H9 (cell line): ENCODE data around the gene ZNF467. TPM values are rescaled to one million over a fixed set of nuclear protein-coding genes. Genes with fewer than 3 reads are reported as not detected.

Experiments used
- DNase-seq: peaks from one replicate; pipeline ENCODE4 v3.0.0-alpha.2; 2017
- H2AFZ ChIP-seq: one replicate; pipeline ENCODE4 v1.6.1; 2013; ENCODE audit warnings: mild to moderate bottlenecking, low read length, control low read depth, moderate library complexity
- H2AK5ac ChIP-seq: 2 replicates; pipeline ENCODE4 v1.6.1; 2013; ENCODE audit warnings: low read length, control low read depth, mixed read lengths; ENCODE audit not compliant: insufficient read length
- H2BK120ac ChIP-seq: one replicate; pipeline ENCODE4 v1.6.1; 2013; ENCODE audit warnings: low read depth, mild to moderate bottlenecking, low read length, control low read depth, inconsistent platforms; ENCODE audit not compliant: poor library complexity, severe bottlenecking
- H2BK12ac ChIP-seq: 2 replicates; pipeline ENCODE4 v1.6.1; 2013; ENCODE audit warnings: low read length, control low read depth, mixed read lengths, low read depth; ENCODE audit not compliant: insufficient read length
- H2BK15ac ChIP-seq: 2 replicates; pipeline ENCODE4 v1.6.1; 2013; ENCODE audit warnings: low read depth, low read length, control low read depth
- H2BK20ac ChIP-seq: one replicate; pipeline ENCODE4 v1.6.1; 2013; ENCODE audit warnings: low read depth, mild to moderate bottlenecking, low read length, control low read depth, inconsistent platforms; ENCODE audit not compliant: poor library complexity, severe bottlenecking
- H2BK5ac ChIP-seq: 2 replicates; pipeline ENCODE4 v1.6.1; 2013; ENCODE audit warnings: low read length, control low read depth, mixed read lengths; ENCODE audit not compliant: insufficient read length
- H3K14ac ChIP-seq: 2 replicates; pipeline ENCODE4 v1.6.1; 2013; ENCODE audit warnings: low read length, control low read depth; ENCODE audit not compliant: insufficient read depth
- H3K18ac ChIP-seq: 2 replicates; pipeline ENCODE4 v1.6.1; 2013; ENCODE audit warnings: low read depth, mild to moderate bottlenecking, mixed read lengths, low read length, control low read depth; ENCODE audit not compliant: insufficient read length
- H3K23ac ChIP-seq: 2 replicates; pipeline ENCODE4 v1.6.1; 2013; ENCODE audit warnings: low read length, control low read depth, mixed read lengths, low read depth; ENCODE audit not compliant: insufficient read length
- H3K23me2 ChIP-seq: 2 replicates; pipeline ENCODE4 v1.6.1; 2013; ENCODE audit warnings: low read depth, mild to moderate bottlenecking, mixed read lengths, low read length, control low read depth; ENCODE audit not compliant: insufficient read length, poor library complexity, severe bottlenecking
- H3K27ac ChIP-seq: 2 replicates; pipeline ENCODE4 v1.5.1; 2013; ENCODE audit warnings: low read length, control low read depth, mixed read lengths, low read depth; ENCODE audit not compliant: insufficient read length
- H3K27me3 ChIP-seq: 2 replicates; pipeline ENCODE4 v1.6.1; 2013; ENCODE audit warnings: low read length, control low read depth, inconsistent platforms; ENCODE audit not compliant: insufficient read depth
- H3K4ac ChIP-seq: 2 replicates; pipeline ENCODE4 v1.6.1; 2013; ENCODE audit warnings: low read depth, mild to moderate bottlenecking, control low read depth, inconsistent platforms, low read length, moderate library complexity
- H3K4me1 ChIP-seq: 2 replicates; pipeline ENCODE4 v1.6.1; 2013; ENCODE audit warnings: low read length, control low read depth, inconsistent platforms; ENCODE audit not compliant: insufficient read depth
- H3K4me2 ChIP-seq: 2 replicates; pipeline ENCODE4 v1.6.1; 2013; ENCODE audit warnings: low read length, control low read depth, mixed read lengths; ENCODE audit not compliant: insufficient read length, insufficient read depth
- H3K56ac ChIP-seq: 2 replicates; pipeline ENCODE4 v1.6.1; 2013; ENCODE audit warnings: low read depth, mild to moderate bottlenecking, mixed read lengths, low read length, control low read depth; ENCODE audit not compliant: insufficient read length
- H3K79me1 ChIP-seq: 2 replicates; pipeline ENCODE4 v1.6.1; 2013; ENCODE audit warnings: low read depth, mild to moderate bottlenecking, moderate library complexity, low read length, control low read depth, inconsistent platforms; ENCODE audit not compliant: insufficient read depth, poor library complexity, severe bottlenecking
- H3K79me2 ChIP-seq: 2 replicates; pipeline ENCODE4 v1.6.1; 2013; ENCODE audit warnings: low read length, control low read depth, inconsistent platforms; ENCODE audit not compliant: insufficient read depth
- H3K9ac ChIP-seq: 2 replicates; pipeline ENCODE4 v1.6.1; 2013; ENCODE audit warnings: low read length, control low read depth, mixed read lengths; ENCODE audit not compliant: insufficient read length; ENCODE audit errors: extremely low read depth
- H3K9me3 ChIP-seq: one replicate; pipeline ENCODE4 v1.6.1; 2013; ENCODE audit warnings: low read depth, low read length, inconsistent platforms; ENCODE audit not compliant: control insufficient read depth
- H3T11ph ChIP-seq: one replicate; pipeline ENCODE4 v1.6.1; 2013; ENCODE audit warnings: mild to moderate bottlenecking, low read length, control low read depth, inconsistent platforms
- H4K20me1 ChIP-seq: one replicate; pipeline ENCODE4 v1.6.1; 2013; ENCODE audit not compliant: control insufficient read depth, insufficient read length, insufficient read depth
- H4K5ac ChIP-seq: 2 replicates; pipeline ENCODE4 v1.6.1; 2013; ENCODE audit warnings: low read depth, mild to moderate bottlenecking, mixed read lengths, low read length, control low read depth; ENCODE audit not compliant: insufficient read length
- H4K8ac ChIP-seq: replicated peaks from 2 replicates; pipeline ENCODE4 v1.6.1; 2013; ENCODE audit warnings: low read length, control low read depth, mixed read lengths, low read depth; ENCODE audit not compliant: insufficient read length
- H4K91ac ChIP-seq: 2 replicates; pipeline ENCODE4 v1.6.1; 2013; ENCODE audit warnings: low read depth, mild to moderate bottlenecking, moderate library complexity, mixed read lengths, low read length, control low read depth; ENCODE audit not compliant: insufficient read length
- H3K27ac Mint-ChIP-seq, 3 experiments: 2 replicates in 2 of 3; 3 replicates in 1 of 3; pipeline ENCODE4 v1.8.0; 2020 to 2021; ENCODE audit warnings: mixed read lengths in 3 of 3, mild to moderate bottlenecking in 1 of 3, moderate library complexity in 1 of 3
- H3K27me3 Mint-ChIP-seq: 2 replicates; pipeline ENCODE4 v1.8.0; 2021; ENCODE audit warnings: low read depth, mild to moderate bottlenecking, moderate library complexity, mixed read lengths
- H3K36me3 Mint-ChIP-seq, 3 experiments: 2 replicates in 2 of 3; 3 replicates in 1 of 3; pipeline ENCODE4 v1.8.0; 2020 to 2021; ENCODE audit warnings: low read depth in 3 of 3, mixed read lengths in 3 of 3; ENCODE audit not compliant: insufficient read depth in 1 of 3
- H3K4me1 Mint-ChIP-seq, 2 experiments: 2 replicates each; pipeline ENCODE4 v1.8.0; 2020; ENCODE audit warnings: mixed read lengths in 2 of 2
- H3K4me3 Mint-ChIP-seq, 2 experiments: 2 replicates in 1 of 2; 3 replicates in 1 of 2; pipeline ENCODE4 v1.8.0; 2020 to 2021; ENCODE audit warnings: mild to moderate bottlenecking in 2 of 2, mixed read lengths in 2 of 2, moderate library complexity in 1 of 2
- H3K9me3 Mint-ChIP-seq, 2 experiments: 2 replicates in 1 of 2; 3 replicates in 1 of 2; pipeline ENCODE4 v1.8.0; 2020; ENCODE audit warnings: mild to moderate bottlenecking in 2 of 2, mixed read lengths in 2 of 2, moderate library complexity in 1 of 2
- WGBS: extraction: QIAGEN DNeasy Blood & Tissue Kit; methylation state at CpG from one replicate; pipeline ENCODE4 v1.1.7; 2013; ENCODE audit warnings: missing lambda C conversion rate, low lambda C conversion rate, mixed read lengths; ENCODE audit not compliant: insufficient read length; ENCODE audit errors: extremely low coverage; 5-methylcytosine and 5-hydroxymethylcytosine counted together
- total RNA-seq: library from RNA; stranded (reverse); gene quantifications from 2 replicates; pipeline ENCODE4 v1.2.1, GENCODE V29; 2021
- TF ChIP-seq, protein P1 (sequence below): fragments of 200-600 bp; sonication (generic); conservative IDR thresholded peaks from 3 replicates; pipeline ENCODE4 v1.8.0; 2021; ENCODE audit warnings: antibody characterized with exemption, mild to moderate bottlenecking

Gene ZNF467
- total RNA-seq, 1 experiment from 2014 or later: 0.31 TPM

DNA sequence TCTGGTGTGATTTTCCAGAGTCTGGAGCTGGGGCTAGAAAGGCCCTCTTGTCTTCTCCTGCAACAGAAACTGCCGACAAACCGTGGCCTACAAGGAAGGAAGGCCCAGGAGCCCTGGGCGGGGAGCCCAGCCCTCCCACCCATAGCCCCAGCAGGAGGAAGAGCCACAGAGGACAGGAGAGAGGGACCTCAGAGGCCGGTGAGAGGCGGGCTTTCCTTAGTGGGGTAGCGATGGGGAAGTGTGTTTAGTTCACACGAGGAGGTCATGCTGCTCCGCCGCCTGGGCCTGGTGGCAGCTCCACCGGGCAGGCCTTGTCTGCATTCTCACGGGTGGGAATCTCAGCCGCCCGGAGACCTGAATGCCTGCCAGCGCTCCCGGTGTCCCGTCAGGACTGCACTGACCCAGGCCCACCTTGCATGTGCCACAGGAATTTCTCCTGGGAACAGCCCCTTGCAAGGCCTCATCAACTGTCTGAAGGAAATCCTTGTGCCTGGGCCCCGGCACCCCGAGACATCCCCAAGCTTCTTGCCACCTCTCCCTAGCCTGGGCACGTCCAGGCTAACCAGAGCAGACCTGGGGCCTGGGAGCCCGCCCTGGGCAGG is 50.9 kb downstream of the ZNF467 start:
- Histone ChIP-seq H4K8ac (no peak overlapping the region), H2BK120ac (no peak overlapping the region), H4K91ac (no peak overlapping the region), H2AK5ac (no peak overlapping the region), H3K27ac (no peak overlapping the region), H4K20me1 (no peaks in the 10 kb centered on the region), H3K23ac (no peak overlapping the region), H3T11ph (no peak overlapping the region), H3K18ac (no peak overlapping the region), H3K27me3 (no peaks in the 10 kb centered on the region), H3K56ac (no peak overlapping the region), H3K9ac (no peak overlapping the region), H3K4me2 (no peak overlapping the region), H2AFZ (no peak overlapping the region), H2BK20ac (no peak overlapping the region), H3K9me3 (no peaks in the 10 kb centered on the region), H3K79me2 (no peaks in the 10 kb centered on the region), H3K4ac (no peak overlapping the region), H2BK5ac (no peak overlapping the region), H3K14ac (no peak overlapping the region), H2BK15ac (no peak overlapping the region), H4K5ac (no peak overlapping the region), H3K4me1 (no peaks in the 10 kb centered on the region), H2BK12ac (no peak overlapping the region), H3K79me1 (peaks cover 3% of the 10 kb centered on the region), H3K23me2 (no peaks in the 10 kb centered on the region)
- Mint-ChIP-seq H3K27me3 (no peaks in the 10 kb centered on the region), H3K4me1 (no peaks in the 10 kb centered on the region), H3K27ac (no peak overlapping the region), H3K9me3 (no peaks in the 10 kb centered on the region), H3K36me3 (peaks cover 10 to 48% (median 47%) of the 10 kb centered on the region in 3 experiments), H3K4me3 (no peak overlapping the region)
- TF ChIP-seq, protein P1, sequence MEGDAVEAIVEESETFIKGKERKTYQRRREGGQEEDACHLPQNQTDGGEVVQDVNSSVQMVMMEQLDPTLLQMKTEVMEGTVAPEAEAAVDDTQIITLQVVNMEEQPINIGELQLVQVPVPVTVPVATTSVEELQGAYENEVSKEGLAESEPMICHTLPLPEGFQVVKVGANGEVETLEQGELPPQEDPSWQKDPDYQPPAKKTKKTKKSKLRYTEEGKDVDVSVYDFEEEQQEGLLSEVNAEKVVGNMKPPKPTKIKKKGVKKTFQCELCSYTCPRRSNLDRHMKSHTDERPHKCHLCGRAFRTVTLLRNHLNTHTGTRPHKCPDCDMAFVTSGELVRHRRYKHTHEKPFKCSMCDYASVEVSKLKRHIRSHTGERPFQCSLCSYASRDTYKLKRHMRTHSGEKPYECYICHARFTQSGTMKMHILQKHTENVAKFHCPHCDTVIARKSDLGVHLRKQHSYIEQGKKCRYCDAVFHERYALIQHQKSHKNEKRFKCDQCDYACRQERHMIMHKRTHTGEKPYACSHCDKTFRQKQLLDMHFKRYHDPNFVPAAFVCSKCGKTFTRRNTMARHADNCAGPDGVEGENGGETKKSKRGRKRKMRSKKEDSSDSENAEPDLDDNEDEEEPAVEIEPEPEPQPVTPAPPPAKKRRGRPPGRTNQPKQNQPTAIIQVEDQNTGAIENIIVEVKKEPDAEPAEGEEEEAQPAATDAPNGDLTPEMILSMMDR: no peak
- no peak for DNase-seq
- no CpG with 5 or more reads among the region's 20 CpGs for WGBS
